C4-2B (cell line): Measurements from ENCODE around the gene SNX7.

Experiments used
- CTCF ChIP-seq: fragments of 450-650 bp; conservative IDR thresholded peaks from 2 replicates; pipeline ENCODE4 v1.5.1; 2017; ENCODE audit warnings: mild to moderate bottlenecking
- ZFX ChIP-seq: fragments of 450-650 bp; IDR thresholded peaks from 2 replicates; pipeline ENCODE4 v1.6.1; 2017

DNA sequence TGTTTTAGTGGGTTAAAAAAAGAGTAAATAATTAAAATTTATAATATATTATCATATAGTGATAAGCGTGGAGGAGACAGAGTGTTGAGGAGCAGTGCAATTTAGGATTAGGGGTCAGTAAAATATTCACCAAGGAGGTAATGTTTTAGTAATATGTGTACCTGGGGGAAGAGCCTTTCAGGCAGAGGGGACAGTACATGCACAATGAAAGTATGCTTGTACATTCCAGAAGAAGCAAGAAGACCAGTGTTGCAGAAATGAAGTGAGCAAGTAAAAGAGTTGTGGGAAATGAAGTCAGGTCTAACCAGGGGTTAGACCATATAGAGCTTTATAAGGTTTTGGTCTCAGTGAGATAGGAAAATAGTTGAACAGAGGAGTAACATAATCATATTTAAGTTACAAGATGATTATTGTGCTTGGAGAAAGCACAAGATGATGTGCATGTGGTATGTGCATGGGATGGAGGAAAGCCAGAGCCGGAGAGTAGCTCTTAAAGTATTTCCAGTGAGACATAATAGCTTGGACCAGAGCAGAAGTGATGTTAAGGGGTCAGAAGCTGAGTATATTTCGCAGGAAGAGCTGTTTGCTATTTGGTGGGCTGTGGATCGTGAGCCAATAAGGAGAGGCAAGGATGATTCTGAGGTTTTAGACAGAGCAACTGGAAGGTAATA lies 44.8 kb downstream of the SNX7 start:
- TF ChIP-seq CTCF (no peak), ZFX (no peak)
